Ascending aorta (tissue), 2 donors: ENCODE measurements around the gene LRSAM1. TPM values are rescaled to one million over a fixed set of nuclear protein-coding genes. Genes with fewer than 3 reads are reported as not detected.

Source experiments
- DNase-seq, 2 donors: peaks; one replicate each; pipeline ENCODE4 v3.0.0-alpha.2; 2019; ENCODE audit warnings: low spot score in 2 of 2
- H3K27ac ChIP-seq, 2 donors: fragments of 200-600 bp; sonication (generic); one replicate each; pipeline ENCODE4 v1.5.1; 2016 to 2017; ENCODE audit warnings: mild to moderate bottlenecking in 1 of 2
- H3K27me3 ChIP-seq: fragments of 200-600 bp; sonication (generic); one replicate; pipeline ENCODE4 v1.5.1; 2017
- H3K36me3 ChIP-seq, 2 donors: fragments of 200-600 bp; sonication (generic); one replicate each; pipeline ENCODE4 v1.5.1; 2016
- H3K4me1 ChIP-seq, 2 donors: fragments of 200-600 bp; sonication (generic); one replicate each; pipeline ENCODE4 v1.5.1; 2016 to 2017; ENCODE audit warnings: mild to moderate bottlenecking in 1 of 2
- H3K4me3 ChIP-seq, 2 donors: fragments of 200-600 bp; sonication (generic); one replicate each; pipeline ENCODE4 v1.5.1; 2016 to 2017; ENCODE audit warnings: mild to moderate bottlenecking in 1 of 2
- H3K9me3 ChIP-seq, 2 donors: fragments of 200-600 bp; sonication (generic); one replicate each; pipeline ENCODE4 v1.5.1; 2016
- intact Hi-C: fragments of 100-400 bp; cut with DNase I; formaldehyde crosslinking; loops from one replicate; pipeline ENCODE4 v1.15.1; 2023
- total RNA-seq: library from RNA; depleted of rRNA; stranded (reverse); fragments of >200 nt; gene quantifications from one replicate; pipeline ENCODE4 v1.1.0, GENCODE V29; 2016
- TF ChIP-seq, protein P1 (sequence below), 3 experiments: fragments of 200-600 bp in 2 of 3; fragments of 450-650 bp in 1 of 3; sonication (generic) in 2 of 3; IDR thresholded peaks; one replicate each; pipeline ENCODE4 v1.5.1; 2016 to 2019; ENCODE audit warnings: antibody characterized with exemption in 3 of 3, mild to moderate bottlenecking in 1 of 3, moderate library complexity in 1 of 3

Gene LRSAM1
- total RNA-seq, 1 donor from 2014 or later: 22.8 TPM

DNA sequence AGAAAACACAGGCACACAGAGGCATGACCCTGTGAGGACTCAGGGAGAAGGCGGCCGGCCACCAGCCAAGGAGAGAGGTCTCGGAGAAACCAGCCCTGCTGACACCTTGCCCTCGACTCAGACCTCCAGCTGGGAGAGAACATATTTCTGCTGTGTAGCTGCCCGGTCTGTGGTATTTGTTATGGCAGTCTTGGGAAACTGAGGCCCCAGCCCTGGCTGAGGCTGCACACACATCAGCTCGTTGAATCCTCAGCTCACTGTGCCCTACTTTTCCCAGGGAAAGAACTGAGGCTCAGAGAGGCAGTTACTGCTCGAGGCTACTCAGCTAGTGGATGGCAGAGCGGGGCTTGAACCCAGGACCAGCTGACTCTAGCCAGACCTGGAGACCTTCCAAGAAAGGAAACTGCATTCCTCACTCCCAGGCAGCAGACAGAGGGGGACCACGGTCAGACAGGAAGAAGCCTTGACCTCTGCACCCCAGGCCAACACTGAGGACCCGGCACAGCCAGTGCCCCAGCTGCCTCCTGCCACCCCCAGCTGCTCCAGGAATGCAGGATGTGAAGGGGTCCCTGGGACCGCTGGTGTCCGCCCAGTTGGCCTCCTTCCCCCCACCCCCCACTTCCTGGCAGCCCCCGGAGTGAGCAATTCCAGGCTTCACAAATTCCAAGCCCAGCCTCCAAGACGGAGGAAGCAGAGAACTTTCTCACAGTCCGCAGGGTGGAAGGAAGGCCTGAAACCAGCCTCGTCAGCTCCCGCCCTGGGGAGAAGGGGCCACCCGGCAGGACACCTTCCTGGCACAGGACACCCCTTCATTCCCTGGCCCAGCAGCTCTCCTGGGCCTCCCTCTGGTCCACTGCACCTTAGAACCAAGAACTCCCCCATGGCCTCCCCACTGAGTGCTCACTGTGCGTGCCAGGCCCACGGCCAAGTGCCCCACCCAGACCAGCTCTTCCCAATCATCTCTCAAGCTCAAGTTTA lies 69.9 kb downstream of the LRSAM1 start:
- intact Hi-C loops: no loop called here
- no peak overlapping the region for H3K4me3 ChIP-seq
- H3K4me1 ChIP-seq: peaks cover 14 to 29% of the 10 kb centered on the region in 2 donors

DNA sequence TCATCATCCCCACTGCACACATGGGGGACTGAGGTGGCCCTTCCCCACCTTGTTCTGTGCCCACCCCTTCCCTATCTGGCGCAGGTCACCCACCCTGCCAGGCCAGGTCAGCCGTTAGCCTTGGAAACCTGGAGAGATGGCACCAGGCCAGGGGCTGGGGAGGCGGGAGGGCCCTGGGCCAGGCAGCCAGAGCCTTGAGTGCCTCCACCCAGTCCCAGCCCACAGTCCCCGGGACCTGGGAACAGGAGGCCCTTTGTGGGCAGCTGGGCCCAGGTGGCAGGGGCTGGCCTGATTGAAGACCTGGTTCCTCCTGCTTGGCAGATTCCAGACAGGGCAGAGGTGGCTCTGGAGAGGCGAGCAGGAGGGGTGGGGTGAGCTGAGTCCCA lies 70.6 kb downstream of the LRSAM1 start:
- intact Hi-C loops: no loop called here
- Histone ChIP-seq H3K9me3 (peaks cover 0 to 5% of the 10 kb centered on the region in 2 donors), H3K27me3 (no peaks in the 10 kb centered on the region), H3K27ac (peak overlapping the region; percentile 82 to 84), H3K4me3 (no peak overlapping the region), H3K36me3 (peaks cover 48 to 65% of the 10 kb centered on the region in 2 donors), H3K4me1 (peaks cover 14 to 29% of the 10 kb centered on the region in 2 donors)
- TF ChIP-seq, protein P1, sequence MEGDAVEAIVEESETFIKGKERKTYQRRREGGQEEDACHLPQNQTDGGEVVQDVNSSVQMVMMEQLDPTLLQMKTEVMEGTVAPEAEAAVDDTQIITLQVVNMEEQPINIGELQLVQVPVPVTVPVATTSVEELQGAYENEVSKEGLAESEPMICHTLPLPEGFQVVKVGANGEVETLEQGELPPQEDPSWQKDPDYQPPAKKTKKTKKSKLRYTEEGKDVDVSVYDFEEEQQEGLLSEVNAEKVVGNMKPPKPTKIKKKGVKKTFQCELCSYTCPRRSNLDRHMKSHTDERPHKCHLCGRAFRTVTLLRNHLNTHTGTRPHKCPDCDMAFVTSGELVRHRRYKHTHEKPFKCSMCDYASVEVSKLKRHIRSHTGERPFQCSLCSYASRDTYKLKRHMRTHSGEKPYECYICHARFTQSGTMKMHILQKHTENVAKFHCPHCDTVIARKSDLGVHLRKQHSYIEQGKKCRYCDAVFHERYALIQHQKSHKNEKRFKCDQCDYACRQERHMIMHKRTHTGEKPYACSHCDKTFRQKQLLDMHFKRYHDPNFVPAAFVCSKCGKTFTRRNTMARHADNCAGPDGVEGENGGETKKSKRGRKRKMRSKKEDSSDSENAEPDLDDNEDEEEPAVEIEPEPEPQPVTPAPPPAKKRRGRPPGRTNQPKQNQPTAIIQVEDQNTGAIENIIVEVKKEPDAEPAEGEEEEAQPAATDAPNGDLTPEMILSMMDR (IDR thresholded peaks at IDR 0.05): no peak
- no peak for DNase-seq

More for the DNA sequence above, 69.9 kb downstream of the LRSAM1 start:
- peaks cover 50 to 65% of the 10 kb centered on the region in 2 donors for H3K36me3 ChIP-seq
- DNase-seq: no peak
- no peaks in the 10 kb centered on the region for H3K27me3 ChIP-seq
- peak overlapping the region; percentile 82 to 84 for H3K27ac ChIP-seq
- H3K9me3 ChIP-seq: peaks cover 0 to 5% of the 10 kb centered on the region in 2 donors
- TF ChIP-seq, protein P1 (IDR thresholded peaks at IDR 0.05): no peak

DNA sequence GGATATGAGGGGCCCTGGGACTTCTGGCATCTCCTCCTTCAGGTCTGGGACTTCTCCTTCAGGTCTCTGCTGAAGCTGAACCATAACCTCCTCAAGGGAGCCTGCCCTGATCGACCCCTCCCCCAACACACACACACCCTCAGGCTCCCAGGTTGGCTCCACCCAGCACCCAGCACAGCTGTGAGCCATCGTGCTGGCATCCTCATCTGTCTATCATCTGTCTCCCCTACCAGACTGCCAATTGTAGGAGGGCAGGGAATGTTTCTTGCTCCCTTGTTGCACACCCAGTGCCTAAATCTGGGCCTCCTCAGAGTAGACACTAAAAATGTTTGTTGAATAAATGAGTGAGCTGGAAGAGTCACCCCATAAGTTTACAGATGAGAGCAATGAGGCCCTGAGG lies 71.4 kb downstream of the LRSAM1 start:
- DNase-seq: no peak
- Histone ChIP-seq H3K27ac (peak overlapping the region; percentile 82 to 84), H3K9me3 (peaks cover 0 to 5% of the 10 kb centered on the region in 2 donors), H3K27me3 (no peaks in the 10 kb centered on the region), H3K36me3 (peaks cover 43 to 63% of the 10 kb centered on the region in 2 donors), H3K4me3 (no peak overlapping the region), H3K4me1 (peaks cover 14 to 29% of the 10 kb centered on the region in 2 donors)
- intact Hi-C loops: no loop called here
- TF ChIP-seq, protein P1 (IDR thresholded peaks at IDR 0.05): no peak

DNA sequence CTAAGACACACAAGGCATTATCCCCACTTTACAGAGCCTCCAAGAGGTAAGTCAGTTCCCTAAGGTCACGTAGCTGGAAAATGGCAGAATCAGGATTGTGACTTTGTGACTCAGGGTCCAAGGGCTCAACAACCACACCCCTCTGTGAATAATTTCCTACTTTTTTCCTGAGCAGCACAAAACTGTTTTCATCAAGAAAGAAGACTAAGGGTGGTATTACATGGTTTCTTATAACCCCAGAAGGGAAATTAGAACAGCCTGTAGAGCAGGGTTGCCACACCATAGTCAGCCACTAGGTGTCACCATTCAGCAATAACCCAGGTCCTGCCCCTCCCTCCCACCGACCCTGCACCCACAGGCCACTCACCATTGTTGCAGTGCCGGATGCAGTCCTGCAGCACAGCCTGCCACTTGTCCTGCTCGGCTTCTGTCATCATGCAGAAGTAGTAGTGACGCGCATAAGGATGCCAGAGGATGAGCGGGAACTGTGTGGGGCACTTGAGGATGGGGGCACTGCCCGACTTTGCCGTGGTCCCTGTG lies 72.1 kb downstream of the LRSAM1 start:
- Histone ChIP-seq H3K9me3 (peaks cover 0 to 5% of the 10 kb centered on the region in 2 donors), H3K27me3 (no peaks in the 10 kb centered on the region), H3K27ac (no peak overlapping the region), H3K4me3 (no peak overlapping the region), H3K36me3 (peaks cover 41 to 56% of the 10 kb centered on the region in 2 donors), H3K4me1 (peaks cover 14 to 29% of the 10 kb centered on the region in 2 donors)
- DNase-seq: no peak
- intact Hi-C loops: no loop called here
- TF ChIP-seq, protein P1 (IDR thresholded peaks at IDR 0.05): peak in 2 of 3 experiments; percentile 21 to 27

DNA sequence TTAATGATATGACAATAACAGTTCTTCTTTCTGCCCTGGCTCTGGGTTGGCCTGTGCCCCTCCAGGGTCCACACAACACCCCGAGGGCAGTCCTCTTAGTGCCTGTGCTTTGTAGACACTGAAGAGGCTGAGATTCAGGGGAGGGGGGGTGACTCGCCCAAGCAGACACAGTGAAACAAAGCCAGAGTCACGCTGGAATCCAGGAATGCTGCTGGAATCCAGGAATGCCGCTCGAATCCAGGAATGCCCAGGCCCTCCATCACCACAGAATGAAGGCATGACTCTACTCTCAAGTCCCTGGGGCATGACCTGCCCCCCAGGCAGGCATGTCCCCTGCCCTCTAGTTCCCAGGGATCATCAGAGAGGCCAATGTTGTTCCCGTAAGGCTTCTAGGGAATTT lies 73.1 kb downstream of the LRSAM1 start:
- Histone ChIP-seq H3K27ac (peak overlapping the region; percentile 58 to 63), H3K36me3 (peaks cover 37 to 52% of the 10 kb centered on the region in 2 donors)

More for the DNA sequence above, 73.1 kb downstream of the LRSAM1 start:
- Histone ChIP-seq H3K9me3 (peaks cover 0 to 5% of the 10 kb centered on the region in 2 donors), H3K4me3 (no peak overlapping the region), H3K27me3 (no peaks in the 10 kb centered on the region), H3K4me1 (peaks cover 14 to 38% of the 10 kb centered on the region in 2 donors)
- intact Hi-C loops: loop anchor here (2.0 kb wide), 1 partner anchor 56 kb away; no protein-coding TSS in a partner anchor
- DNase-seq: no peak
- TF ChIP-seq, protein P1 (IDR thresholded peaks at IDR 0.05): no peak
